Vagina (tissue), 2 donors: ENCODE results near the gene C1R. TPM values are rescaled to one million over a fixed set of nuclear protein-coding genes. Genes with fewer than 3 reads are reported as not detected.

Experiments used
- DNase-seq, 2 donors: peaks; one replicate each; pipeline ENCODE4 v3.0.0-alpha.2; 2017; ENCODE audit errors: extremely low spot score in 2 of 2
- H3K27ac ChIP-seq: fragments of 200-600 bp; sonication (generic); one replicate; pipeline ENCODE4 v1.5.1; 2019
- H3K27me3 ChIP-seq: fragments of 200-600 bp; sonication (generic); one replicate; pipeline ENCODE4 v1.5.1; 2019
- H3K36me3 ChIP-seq, 2 donors: fragments of 200-600 bp; sonication (generic); one replicate each; pipeline ENCODE4 v1.5.1; 2017 to 2019
- H3K4me1 ChIP-seq: fragments of 200-600 bp; sonication (generic); one replicate; pipeline ENCODE4 v1.5.1; 2019
- H3K4me3 ChIP-seq, 2 donors: fragments of 200-600 bp; sonication (generic); 1 replicate in 1 of 2; 2 replicates in 1 of 2; pipeline ENCODE4 v1.5.1; 2016 to 2019
- H3K9me3 ChIP-seq: fragments of 200-600 bp; sonication (generic); one replicate; pipeline ENCODE4 v1.5.1; 2019
- POLR2A ChIP-seq, 2 donors: fragments of 450-650 bp; IDR thresholded peaks; one replicate each; pipeline ENCODE4 v1.6.1; 2017; ENCODE audit warnings: antibody characterized with exemption in 2 of 2, mild to moderate bottlenecking in 2 of 2, moderate library complexity in 2 of 2
- POLR2AphosphoS5 ChIP-seq, 2 donors: sonication (generic); formaldehyde crosslinking; IDR thresholded peaks; one replicate each; pipeline ENCODE4 v1.9.0; 2017; ENCODE audit warnings: antibody characterized with exemption in 2 of 2, mild to moderate bottlenecking in 2 of 2, low read depth in 1 of 2; ENCODE audit not compliant: insufficient read depth in 1 of 2
- intact Hi-C: fragments of 100-400 bp; cut with DNase I; formaldehyde crosslinking; loops from one replicate; pipeline ENCODE4 v1.15.1; 2023
- total RNA-seq: library from RNA; depleted of rRNA; stranded (reverse); fragments of >200 nt; gene quantifications from one replicate; pipeline ENCODE4 v1.2.3, GENCODE V29; 2016
- TF ChIP-seq, protein P1 (sequence below), 3 experiments: fragments of 450-650 bp in 2 of 3; fragments of 200-600 bp in 1 of 3; sonication (generic) in 1 of 3; IDR thresholded peaks; one replicate each; pipeline ENCODE4 v1.5.1; 2017 to 2019; ENCODE audit warnings: antibody characterized with exemption in 3 of 3, mild to moderate bottlenecking in 2 of 3, moderate library complexity in 2 of 3

C1R gene
- 830 TPM for total RNA-seq

DNA sequence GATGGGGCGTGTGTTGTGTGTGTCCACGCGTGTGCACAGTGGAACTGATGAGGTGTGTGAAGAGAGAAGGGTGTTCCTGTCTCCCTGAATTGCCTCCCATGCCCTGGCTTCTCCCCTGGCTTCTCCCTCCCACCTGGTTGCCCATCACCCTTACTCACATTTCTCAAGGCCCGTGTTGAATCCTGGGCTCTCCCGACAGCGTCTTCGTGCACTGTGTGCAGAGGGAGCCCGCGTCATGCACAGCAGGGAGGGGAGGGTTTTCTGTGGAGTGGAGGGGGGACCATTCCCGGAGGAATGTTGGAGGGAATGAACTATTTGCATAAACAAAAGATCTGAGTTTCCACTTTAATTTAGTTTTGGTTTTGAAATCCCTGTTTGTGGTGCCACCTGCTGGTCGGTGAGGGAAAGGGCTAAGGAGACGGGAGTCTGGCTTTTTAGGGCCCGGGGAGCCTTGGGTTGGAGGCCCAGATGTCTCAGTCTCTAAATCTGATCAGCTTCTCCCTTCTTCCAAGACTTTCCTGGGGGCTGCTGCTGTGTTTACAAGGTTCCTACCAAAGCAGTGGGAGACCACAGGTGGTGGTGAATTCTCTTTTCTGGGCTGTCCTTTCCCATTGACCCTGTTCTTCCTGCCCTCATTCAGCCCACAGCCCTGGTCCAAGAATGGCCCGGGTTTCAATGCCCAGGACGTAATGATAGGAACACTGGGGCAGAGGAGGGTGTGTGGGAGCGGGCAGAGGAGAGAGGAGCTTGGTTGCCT, at the start of gene C1R:
TSS of gene C1R (minus strand) at position 217 of the 757 bp plus-strand sequence. CDS start at position 160, 57 bp downstream.
- TF ChIP-seq POLR2AphosphoS5 (IDR thresholded peaks at IDR 0.05; ENCODE audit: insufficient read depth in 1 of 2, low read depth in 1 of 2) (peak; percentile 91 to 94), POLR2A (IDR thresholded peaks at IDR 0.05) (peak in 1 of 2 donors; percentile 81)
- TF ChIP-seq, protein P1, sequence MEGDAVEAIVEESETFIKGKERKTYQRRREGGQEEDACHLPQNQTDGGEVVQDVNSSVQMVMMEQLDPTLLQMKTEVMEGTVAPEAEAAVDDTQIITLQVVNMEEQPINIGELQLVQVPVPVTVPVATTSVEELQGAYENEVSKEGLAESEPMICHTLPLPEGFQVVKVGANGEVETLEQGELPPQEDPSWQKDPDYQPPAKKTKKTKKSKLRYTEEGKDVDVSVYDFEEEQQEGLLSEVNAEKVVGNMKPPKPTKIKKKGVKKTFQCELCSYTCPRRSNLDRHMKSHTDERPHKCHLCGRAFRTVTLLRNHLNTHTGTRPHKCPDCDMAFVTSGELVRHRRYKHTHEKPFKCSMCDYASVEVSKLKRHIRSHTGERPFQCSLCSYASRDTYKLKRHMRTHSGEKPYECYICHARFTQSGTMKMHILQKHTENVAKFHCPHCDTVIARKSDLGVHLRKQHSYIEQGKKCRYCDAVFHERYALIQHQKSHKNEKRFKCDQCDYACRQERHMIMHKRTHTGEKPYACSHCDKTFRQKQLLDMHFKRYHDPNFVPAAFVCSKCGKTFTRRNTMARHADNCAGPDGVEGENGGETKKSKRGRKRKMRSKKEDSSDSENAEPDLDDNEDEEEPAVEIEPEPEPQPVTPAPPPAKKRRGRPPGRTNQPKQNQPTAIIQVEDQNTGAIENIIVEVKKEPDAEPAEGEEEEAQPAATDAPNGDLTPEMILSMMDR (IDR thresholded peaks at IDR 0.05) = peak; percentile 80 to 95 (median 89)

DNA sequence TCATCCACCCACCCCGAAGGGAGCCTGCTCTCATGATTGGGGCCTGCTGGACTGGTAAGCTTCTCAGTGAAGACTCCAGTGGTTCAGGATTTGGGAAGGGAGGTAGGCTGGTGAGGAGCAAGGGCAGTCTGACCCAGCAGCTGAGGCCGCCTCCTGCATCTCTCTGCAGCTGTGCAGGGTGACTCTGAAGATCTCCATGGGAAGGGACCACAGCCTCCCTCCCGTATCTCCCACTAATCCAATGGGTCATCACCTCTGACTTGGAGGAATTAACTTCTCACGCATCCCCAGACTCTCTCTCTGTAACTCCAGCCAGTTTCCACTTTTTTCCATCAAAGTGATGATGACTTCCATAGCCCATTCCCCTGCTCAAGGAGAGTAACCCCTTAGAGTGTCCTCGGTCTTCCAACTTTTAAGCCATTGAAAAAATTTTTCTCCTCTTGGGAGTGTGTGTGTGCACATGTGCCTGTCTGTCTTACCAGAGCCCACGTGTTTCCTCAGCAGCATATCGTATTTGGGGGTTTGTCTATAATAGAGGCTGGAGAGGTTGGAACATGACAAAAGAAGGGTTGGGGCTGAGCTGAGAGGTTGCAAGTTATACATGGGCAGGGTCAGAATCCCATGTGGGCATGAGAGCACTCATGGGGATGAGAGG, 49.2 kb upstream of the C1R start:
- H3K36me3 ChIP-seq = peaks cover 0 to 8% of the 10 kb centered on the region in 2 donors
- intact Hi-C loops = no loop called here

More for the DNA sequence above, at the start of gene C1R:
- intact Hi-C loops = loop anchor here (1.0 to 5.0 kb wide), 2 partner anchors 32 to 150 kb away; partner anchors contain the start of genes C12orf57, C1S and RNU7-1
- H3K36me3 ChIP-seq = peaks cover 0 to 21% of the 10 kb centered on the region in 2 donors
- no peaks in the 10 kb centered on the region for H3K9me3 ChIP-seq
- peak within 1 kb of the TSS; percentile 60 to 68 for H3K4me3 ChIP-seq
- H3K4me1 ChIP-seq = peaks cover 53% of the 10 kb centered on the region
- no peak for DNase-seq
- peak within 1 kb of the TSS; percentile 94 for H3K27ac ChIP-seq
- no peaks in the 10 kb centered on the region for H3K27me3 ChIP-seq

DNA sequence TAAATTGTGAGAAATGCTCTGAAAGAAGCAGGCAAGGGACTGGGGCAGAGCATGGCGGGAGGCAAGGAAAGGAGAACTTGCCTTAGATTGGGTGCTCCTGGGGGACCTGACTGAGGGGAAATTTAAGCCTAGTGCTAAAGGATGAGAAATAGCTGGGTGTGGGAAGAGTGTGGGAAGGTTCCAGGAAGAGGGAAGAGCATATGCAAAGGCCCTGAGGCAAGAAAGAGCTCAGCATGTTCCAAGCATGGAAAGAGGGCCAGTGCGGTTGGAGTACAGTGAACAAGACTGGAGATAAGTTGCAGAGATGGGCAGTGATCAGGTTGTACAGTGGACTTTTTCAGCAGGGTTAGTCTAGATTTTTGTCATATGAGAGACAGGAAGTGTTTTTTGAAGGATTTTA, 47.0 kb upstream of the C1R start:
- no peak for TF ChIP-seq POLR2AphosphoS5 (IDR thresholded peaks at IDR 0.05; ENCODE audit: insufficient read depth in 1 of 2, low read depth in 1 of 2)
- TF ChIP-seq POLR2A (IDR thresholded peaks at IDR 0.05) = no peak
- Histone ChIP-seq H3K27ac (no peak overlapping the region), H3K36me3 (peaks cover 0 to 13% of the 10 kb centered on the region in 2 donors), H3K27me3 (no peaks in the 10 kb centered on the region), H3K4me3 (no peak overlapping the region), H3K4me1 (no peaks in the 10 kb centered on the region), H3K9me3 (no peaks in the 10 kb centered on the region)
- no peak for DNase-seq
- intact Hi-C loops = no loop called here

More for the DNA sequence above, 49.2 kb upstream of the C1R start:
- Histone ChIP-seq H3K4me1 (no peaks in the 10 kb centered on the region), H3K27me3 (no peaks in the 10 kb centered on the region), H3K9me3 (no peaks in the 10 kb centered on the region), H3K4me3 (no peak overlapping the region), H3K27ac (no peak overlapping the region)
- TF ChIP-seq, protein P1 (IDR thresholded peaks at IDR 0.05) = no peak
- TF ChIP-seq POLR2AphosphoS5 (IDR thresholded peaks at IDR 0.05; ENCODE audit: insufficient read depth in 1 of 2, low read depth in 1 of 2) = no peak
- TF ChIP-seq POLR2A (IDR thresholded peaks at IDR 0.05) = no peak
- DNase-seq = no peak

DNA sequence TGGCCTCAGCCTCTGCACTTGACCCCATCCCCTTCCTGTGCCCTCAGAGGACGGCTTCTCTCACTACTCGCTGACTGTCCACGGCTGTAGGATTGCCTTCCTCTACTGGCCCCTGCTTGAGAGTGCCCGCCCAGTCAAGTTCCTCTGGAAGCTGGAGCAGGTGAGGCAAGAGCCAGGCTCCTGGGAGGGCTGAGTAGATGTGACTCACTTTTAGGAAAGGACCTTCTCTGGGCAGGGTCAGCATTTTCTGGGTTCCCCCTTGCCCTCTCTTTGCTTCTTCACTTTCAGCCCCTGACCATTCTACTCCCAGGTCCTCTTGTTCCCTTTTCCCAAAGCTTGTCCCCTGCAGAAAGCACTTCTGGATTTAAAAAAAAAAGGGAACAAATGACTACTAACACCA, 45.7 kb upstream of the C1R start:
- no peaks in the 10 kb centered on the region for H3K27me3 ChIP-seq
- no peaks in the 10 kb centered on the region for H3K4me1 ChIP-seq
- peaks cover 0 to 7% of the 10 kb centered on the region in 2 donors for H3K36me3 ChIP-seq
- TF ChIP-seq POLR2A (IDR thresholded peaks at IDR 0.05) (no peak), POLR2AphosphoS5 (IDR thresholded peaks at IDR 0.05; ENCODE audit: insufficient read depth in 1 of 2, low read depth in 1 of 2) (no peak)
- TF ChIP-seq, protein P1 (IDR thresholded peaks at IDR 0.05) = no peak
- no peaks in the 10 kb centered on the region for H3K9me3 ChIP-seq
- H3K4me3 ChIP-seq = no peak overlapping the region
- no peak for DNase-seq
- intact Hi-C loops = no loop called here
- H3K27ac ChIP-seq = no peak overlapping the region

DNA sequence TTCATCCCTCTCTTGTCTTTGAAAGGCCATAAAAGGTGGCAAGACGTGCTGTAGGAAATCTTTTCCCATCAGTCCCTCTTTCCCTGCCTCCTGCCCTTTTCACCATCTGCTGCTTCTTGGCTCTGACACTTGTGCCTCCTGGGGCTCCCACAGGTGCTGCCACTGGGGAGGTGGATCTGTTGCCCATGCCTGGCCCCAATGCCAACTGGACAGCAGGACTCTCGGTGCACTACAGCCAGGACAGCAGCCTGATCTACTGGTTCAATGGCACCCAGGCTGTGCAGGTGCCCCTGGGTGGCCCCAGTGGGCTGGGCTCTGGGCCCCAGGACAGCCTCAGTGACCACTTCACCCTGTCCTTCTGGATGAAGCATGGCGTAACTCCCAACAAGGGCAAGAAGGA, 44.4 kb upstream of the C1R start:
- no peaks in the 10 kb centered on the region for H3K27me3 ChIP-seq
- H3K4me3 ChIP-seq = no peak overlapping the region
- DNase-seq = no peak
- H3K4me1 ChIP-seq = no peaks in the 10 kb centered on the region
- intact Hi-C loops = no loop called here
- no peak overlapping the region for H3K27ac ChIP-seq
- no peaks in the 10 kb centered on the region for H3K9me3 ChIP-seq
- H3K36me3 ChIP-seq = peaks cover 0 to 6% of the 10 kb centered on the region in 2 donors
- TF ChIP-seq, protein P1 (IDR thresholded peaks at IDR 0.05) = no peak
- TF ChIP-seq POLR2AphosphoS5 (IDR thresholded peaks at IDR 0.05; ENCODE audit: insufficient read depth in 1 of 2, low read depth in 1 of 2) = no peak
- no peak for TF ChIP-seq POLR2A (IDR thresholded peaks at IDR 0.05)
